SK-N-SH treated with all-trans-retinoic acid at 6 μM for 48 hours (cell line): ENCODE measurements around the gene EN2.

ENCODE experiments used
- ATAC-seq: fragments of 200-7000 bp; cut with Tn5 transposase; 3 replicates; pipeline ENCODE4 v1.9.1; 2020; ENCODE audit warnings: mild to moderate bottlenecking, moderate library complexity
- ARNTL ChIP-seq: fragments of 450-650 bp; formaldehyde crosslinking; IDR thresholded peaks from 2 replicates; pipeline ENCODE4 v1.5.0; 2020; ENCODE audit warnings: low read depth, mild to moderate bottlenecking, moderate library complexity, borderline replicate concordance
- BACH2 ChIP-seq: fragments of 250-450 bp; sonication (Bioruptor Pico); IDR thresholded peaks from 2 replicates; pipeline ENCODE4 v1.9.0; 2021; ENCODE audit warnings: mild to moderate bottlenecking, borderline replicate concordance
- CSDC2 ChIP-seq: fragments of 250-450 bp; sonication (Bioruptor Pico); IDR thresholded peaks from 2 replicates; pipeline ENCODE4 v1.5.0; 2020; ENCODE audit warnings: mild to moderate bottlenecking, moderate library complexity
- ESRRG ChIP-seq: fragments of 250-450 bp; sonication (Bioruptor Pico); IDR thresholded peaks from 2 replicates; pipeline ENCODE4 v1.6.1; 2021; ENCODE audit warnings: mild to moderate bottlenecking
- ISL1 ChIP-seq: fragments of 250-450 bp; sonication (Bioruptor Pico); IDR thresholded peaks from 2 replicates; pipeline ENCODE4 v2.1.2; 2022; ENCODE audit warnings: mild to moderate bottlenecking, moderate library complexity
- OSR1 ChIP-seq: fragments of 250-450 bp; sonication (Bioruptor Pico); IDR thresholded peaks from 2 replicates; pipeline ENCODE4 v1.8.0; 2022; ENCODE audit warnings: moderate library complexity, mild to moderate bottlenecking, inconsistent platforms
- PPARA ChIP-seq: fragments of 250-450 bp; sonication (Bioruptor Pico); IDR thresholded peaks from 2 replicates; pipeline ENCODE4 v1.5.0; 2020; ENCODE audit warnings: mild to moderate bottlenecking, borderline replicate concordance
- RARB ChIP-seq: fragments of 250-450 bp; sonication (Bioruptor Pico); IDR thresholded peaks from 2 replicates; pipeline ENCODE4 v1.8.0; 2021; ENCODE audit warnings: mild to moderate bottlenecking, moderate library complexity
- SNAI2 ChIP-seq: fragments of 250-450 bp; sonication (Bioruptor Pico); IDR thresholded peaks from 2 replicates; pipeline ENCODE4 v1.5.0; 2020; ENCODE audit warnings: mild to moderate bottlenecking, moderate library complexity
- TCF4 ChIP-seq: fragments of 250-450 bp; sonication (Bioruptor Pico); IDR thresholded peaks from 2 replicates; pipeline ENCODE4 v1.8.0; 2021; ENCODE audit warnings: mild to moderate bottlenecking, moderate library complexity, borderline replicate concordance
- TOX ChIP-seq: fragments of 250-450 bp; sonication (Bioruptor Pico); IDR thresholded peaks from 2 replicates; pipeline ENCODE4 v1.8.0; 2021; ENCODE audit warnings: mild to moderate bottlenecking, moderate library complexity, borderline replicate concordance
- ZC3H10 ChIP-seq: fragments of 250-450 bp; sonication (Bioruptor Pico); IDR thresholded peaks from 2 replicates; pipeline ENCODE4 v1.5.1; 2021; ENCODE audit warnings: mild to moderate bottlenecking, moderate library complexity
- ZFP3 ChIP-seq: fragments of 250-450 bp; sonication (Bioruptor Pico); IDR thresholded peaks from 2 replicates; pipeline ENCODE4 v1.5.0; 2020; ENCODE audit warnings: mild to moderate bottlenecking, moderate library complexity
- ZNF565 ChIP-seq: fragments of 450-650 bp; formaldehyde crosslinking; conservative IDR thresholded peaks from 2 replicates; pipeline ENCODE4 v1.5.0; 2020; ENCODE audit warnings: low read depth, mild to moderate bottlenecking, moderate library complexity
- ZNF70 ChIP-seq: fragments of 450-650 bp; formaldehyde crosslinking; IDR thresholded peaks from 2 replicates; pipeline ENCODE4 v1.5.0; 2020; ENCODE audit warnings: mild to moderate bottlenecking, moderate library complexity
- ZNF8 ChIP-seq: fragments of 450-650 bp; formaldehyde crosslinking; IDR thresholded peaks from 2 replicates; pipeline ENCODE4 v1.5.0; 2020; ENCODE audit warnings: mild to moderate bottlenecking, moderate library complexity
- TF ChIP-seq, protein P1 (sequence below): fragments of 250-450 bp; sonication (Bioruptor Pico); IDR thresholded peaks from 2 replicates; pipeline ENCODE4 v1.8.0; 2021; ENCODE audit warnings: low read depth, mild to moderate bottlenecking, moderate library complexity, borderline replicate concordance
- TF ChIP-seq, protein P2 (sequence below): fragments of 250-450 bp; sonication (Bioruptor Pico); IDR thresholded peaks from 2 replicates; pipeline ENCODE4 v1.5.1; 2021; ENCODE audit warnings: mild to moderate bottlenecking, moderate library complexity
- TF ChIP-seq, protein P3 (sequence below): fragments of 250-450 bp; sonication (Bioruptor Pico); IDR thresholded peaks from 2 replicates; pipeline ENCODE4 v1.5.0; 2020; ENCODE audit warnings: mild to moderate bottlenecking, moderate library complexity
- TF ChIP-seq, protein P4 (sequence below): fragments of 250-450 bp; sonication (Bioruptor Pico); IDR thresholded peaks from 2 replicates; pipeline ENCODE4 v1.8.0; 2020; ENCODE audit warnings: mild to moderate bottlenecking, moderate library complexity, borderline replicate concordance
- TF ChIP-seq, protein P5 (sequence below): fragments of 250-450 bp; sonication (Bioruptor Pico); IDR thresholded peaks from 2 replicates; pipeline ENCODE4 v1.5.1; 2020; ENCODE audit warnings: low read depth, mild to moderate bottlenecking, moderate library complexity

The EN2 gene

DNA sequence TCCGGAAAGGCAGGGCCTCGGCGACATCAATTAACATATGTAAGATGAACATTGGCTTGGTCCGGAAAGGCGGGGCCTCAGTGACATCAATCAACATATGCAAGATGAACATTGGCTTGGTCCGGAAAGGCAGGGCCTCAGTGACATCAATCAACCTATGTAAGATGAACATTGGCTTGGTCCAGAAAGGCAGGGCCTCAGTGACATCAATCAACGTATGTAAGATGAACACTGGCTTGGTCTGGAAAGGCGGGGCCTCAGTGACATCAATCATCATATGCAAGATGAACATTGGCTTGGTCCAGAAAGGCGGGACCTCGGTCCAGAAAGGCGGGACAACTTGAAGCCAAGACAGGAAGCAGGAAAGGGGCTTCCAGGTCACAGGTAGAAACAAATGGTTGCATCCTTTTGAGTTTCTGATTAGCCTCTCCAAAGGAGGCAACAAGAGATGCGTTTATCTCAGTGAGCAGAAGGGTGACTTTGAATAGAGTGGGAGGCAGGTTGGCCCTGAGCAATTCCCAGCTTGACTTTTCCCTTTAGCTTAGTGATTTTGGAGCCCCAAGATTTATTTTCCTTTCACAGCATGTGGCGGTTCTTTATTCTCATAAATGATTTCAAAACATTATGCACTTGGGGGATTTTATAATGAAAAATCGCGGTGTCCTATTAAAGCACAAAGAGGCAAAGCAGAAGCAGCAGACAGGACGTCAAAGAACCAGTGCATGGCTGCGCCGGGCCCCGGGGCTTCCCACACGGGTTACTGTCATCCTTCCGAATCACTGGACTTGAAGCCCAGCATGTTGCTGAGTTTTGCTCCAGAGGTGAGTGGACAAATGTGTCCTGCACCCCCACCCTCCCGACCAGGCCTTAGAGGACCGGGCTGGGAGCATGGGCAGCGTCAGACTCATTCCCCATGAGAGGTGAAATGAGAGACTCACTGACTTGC, 43.1 kb upstream of the EN2 start:
- ATAC-seq, result no peak
- TF ChIP-seq SNAI2 (CRISPR knock-in tag) (no peak), ZNF565 (CRISPR knock-in tag) (no peak), ARNTL (CRISPR knock-in tag) (no peak), BACH2 (CRISPR knock-in tag) (no peak), ZC3H10 (CRISPR knock-in tag) (no peak), RARB (no peak), PPARA (CRISPR knock-in tag) (no peak), ESRRG (CRISPR knock-in tag) (no peak), ISL1 (no peak), CSDC2 (CRISPR knock-in tag) (no peak), TOX (no peak), OSR1 (CRISPR knock-in tag) (no peak), ZNF8 (no peak), ZFP3 (CRISPR knock-in tag) (no peak), TCF4 (no peak)
- TF ChIP-seq, protein P1, sequence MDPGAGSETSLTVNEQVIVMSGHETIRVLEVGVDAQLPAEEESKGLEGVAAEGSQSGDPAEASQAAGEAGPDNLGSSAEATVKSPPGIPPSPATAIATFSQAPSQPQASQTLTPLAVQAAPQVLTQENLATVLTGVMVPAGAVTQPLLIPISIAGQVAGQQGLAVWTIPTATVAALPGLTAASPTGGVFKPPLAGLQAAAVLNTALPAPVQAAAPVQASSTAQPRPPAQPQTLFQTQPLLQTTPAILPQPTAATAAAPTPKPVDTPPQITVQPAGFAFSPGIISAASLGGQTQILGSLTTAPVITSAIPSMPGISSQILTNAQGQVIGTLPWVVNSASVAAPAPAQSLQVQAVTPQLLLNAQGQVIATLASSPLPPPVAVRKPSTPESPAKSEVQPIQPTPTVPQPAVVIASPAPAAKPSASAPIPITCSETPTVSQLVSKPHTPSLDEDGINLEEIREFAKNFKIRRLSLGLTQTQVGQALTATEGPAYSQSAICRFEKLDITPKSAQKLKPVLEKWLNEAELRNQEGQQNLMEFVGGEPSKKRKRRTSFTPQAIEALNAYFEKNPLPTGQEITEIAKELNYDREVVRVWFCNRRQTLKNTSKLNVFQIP, result no peak
- TF ChIP-seq, protein P2, sequence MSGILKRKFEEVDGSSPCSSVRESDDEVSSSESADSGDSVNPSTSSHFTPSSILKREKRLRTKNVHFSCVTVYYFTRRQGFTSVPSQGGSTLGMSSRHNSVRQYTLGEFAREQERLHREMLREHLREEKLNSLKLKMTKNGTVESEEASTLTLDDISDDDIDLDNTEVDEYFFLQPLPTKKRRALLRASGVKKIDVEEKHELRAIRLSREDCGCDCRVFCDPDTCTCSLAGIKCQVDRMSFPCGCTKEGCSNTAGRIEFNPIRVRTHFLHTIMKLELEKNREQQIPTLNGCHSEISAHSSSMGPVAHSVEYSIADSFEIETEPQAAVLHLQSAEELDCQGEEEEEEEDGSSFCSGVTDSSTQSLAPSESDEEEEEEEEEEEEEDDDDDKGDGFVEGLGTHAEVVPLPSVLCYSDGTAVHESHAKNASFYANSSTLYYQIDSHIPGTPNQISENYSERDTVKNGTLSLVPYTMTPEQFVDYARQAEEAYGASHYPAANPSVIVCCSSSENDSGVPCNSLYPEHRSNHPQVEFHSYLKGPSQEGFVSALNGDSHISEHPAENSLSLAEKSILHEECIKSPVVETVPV (CRISPR knock-in tag), result no peak
- TF ChIP-seq, protein P3, sequence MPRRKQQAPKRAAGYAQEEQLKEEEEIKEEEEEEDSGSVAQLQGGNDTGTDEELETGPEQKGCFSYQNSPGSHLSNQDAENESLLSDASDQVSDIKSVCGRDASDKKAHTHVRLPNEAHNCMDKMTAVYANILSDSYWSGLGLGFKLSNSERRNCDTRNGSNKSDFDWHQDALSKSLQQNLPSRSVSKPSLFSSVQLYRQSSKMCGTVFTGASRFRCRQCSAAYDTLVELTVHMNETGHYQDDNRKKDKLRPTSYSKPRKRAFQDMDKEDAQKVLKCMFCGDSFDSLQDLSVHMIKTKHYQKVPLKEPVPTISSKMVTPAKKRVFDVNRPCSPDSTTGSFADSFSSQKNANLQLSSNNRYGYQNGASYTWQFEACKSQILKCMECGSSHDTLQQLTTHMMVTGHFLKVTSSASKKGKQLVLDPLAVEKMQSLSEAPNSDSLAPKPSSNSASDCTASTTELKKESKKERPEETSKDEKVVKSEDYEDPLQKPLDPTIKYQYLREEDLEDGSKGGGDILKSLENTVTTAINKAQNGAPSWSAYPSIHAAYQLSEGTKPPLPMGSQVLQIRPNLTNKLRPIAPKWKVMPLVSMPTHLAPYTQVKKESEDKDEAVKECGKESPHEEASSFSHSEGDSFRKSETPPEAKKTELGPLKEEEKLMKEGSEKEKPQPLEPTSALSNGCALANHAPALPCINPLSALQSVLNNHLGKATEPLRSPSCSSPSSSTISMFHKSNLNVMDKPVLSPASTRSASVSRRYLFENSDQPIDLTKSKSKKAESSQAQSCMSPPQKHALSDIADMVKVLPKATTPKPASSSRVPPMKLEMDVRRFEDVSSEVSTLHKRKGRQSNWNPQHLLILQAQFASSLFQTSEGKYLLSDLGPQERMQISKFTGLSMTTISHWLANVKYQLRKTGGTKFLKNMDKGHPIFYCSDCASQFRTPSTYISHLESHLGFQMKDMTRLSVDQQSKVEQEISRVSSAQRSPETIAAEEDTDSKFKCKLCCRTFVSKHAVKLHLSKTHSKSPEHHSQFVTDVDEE (CRISPR knock-in tag), result no peak
- TF ChIP-seq, protein P4, sequence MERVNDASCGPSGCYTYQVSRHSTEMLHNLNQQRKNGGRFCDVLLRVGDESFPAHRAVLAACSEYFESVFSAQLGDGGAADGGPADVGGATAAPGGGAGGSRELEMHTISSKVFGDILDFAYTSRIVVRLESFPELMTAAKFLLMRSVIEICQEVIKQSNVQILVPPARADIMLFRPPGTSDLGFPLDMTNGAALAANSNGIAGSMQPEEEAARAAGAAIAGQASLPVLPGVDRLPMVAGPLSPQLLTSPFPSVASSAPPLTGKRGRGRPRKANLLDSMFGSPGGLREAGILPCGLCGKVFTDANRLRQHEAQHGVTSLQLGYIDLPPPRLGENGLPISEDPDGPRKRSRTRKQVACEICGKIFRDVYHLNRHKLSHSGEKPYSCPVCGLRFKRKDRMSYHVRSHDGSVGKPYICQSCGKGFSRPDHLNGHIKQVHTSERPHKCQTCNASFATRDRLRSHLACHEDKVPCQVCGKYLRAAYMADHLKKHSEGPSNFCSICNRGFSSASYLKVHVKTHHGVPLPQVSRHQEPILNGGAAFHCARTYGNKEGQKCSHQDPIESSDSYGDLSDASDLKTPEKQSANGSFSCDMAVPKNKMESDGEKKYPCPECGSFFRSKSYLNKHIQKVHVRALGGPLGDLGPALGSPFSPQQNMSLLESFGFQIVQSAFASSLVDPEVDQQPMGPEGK, result no peak
- TF ChIP-seq, protein P5, sequence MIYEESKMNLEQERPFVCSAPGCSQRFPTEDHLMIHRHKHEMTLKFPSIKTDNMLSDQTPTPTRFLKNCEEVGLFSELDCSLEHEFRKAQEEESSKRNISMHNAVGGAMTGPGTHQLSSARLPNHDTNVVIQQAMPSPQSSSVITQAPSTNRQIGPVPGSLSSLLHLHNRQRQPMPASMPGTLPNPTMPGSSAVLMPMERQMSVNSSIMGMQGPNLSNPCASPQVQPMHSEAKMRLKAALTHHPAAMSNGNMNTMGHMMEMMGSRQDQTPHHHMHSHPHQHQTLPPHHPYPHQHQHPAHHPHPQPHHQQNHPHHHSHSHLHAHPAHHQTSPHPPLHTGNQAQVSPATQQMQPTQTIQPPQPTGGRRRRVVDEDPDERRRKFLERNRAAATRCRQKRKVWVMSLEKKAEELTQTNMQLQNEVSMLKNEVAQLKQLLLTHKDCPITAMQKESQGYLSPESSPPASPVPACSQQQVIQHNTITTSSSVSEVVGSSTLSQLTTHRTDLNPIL, result no peak

DNA sequence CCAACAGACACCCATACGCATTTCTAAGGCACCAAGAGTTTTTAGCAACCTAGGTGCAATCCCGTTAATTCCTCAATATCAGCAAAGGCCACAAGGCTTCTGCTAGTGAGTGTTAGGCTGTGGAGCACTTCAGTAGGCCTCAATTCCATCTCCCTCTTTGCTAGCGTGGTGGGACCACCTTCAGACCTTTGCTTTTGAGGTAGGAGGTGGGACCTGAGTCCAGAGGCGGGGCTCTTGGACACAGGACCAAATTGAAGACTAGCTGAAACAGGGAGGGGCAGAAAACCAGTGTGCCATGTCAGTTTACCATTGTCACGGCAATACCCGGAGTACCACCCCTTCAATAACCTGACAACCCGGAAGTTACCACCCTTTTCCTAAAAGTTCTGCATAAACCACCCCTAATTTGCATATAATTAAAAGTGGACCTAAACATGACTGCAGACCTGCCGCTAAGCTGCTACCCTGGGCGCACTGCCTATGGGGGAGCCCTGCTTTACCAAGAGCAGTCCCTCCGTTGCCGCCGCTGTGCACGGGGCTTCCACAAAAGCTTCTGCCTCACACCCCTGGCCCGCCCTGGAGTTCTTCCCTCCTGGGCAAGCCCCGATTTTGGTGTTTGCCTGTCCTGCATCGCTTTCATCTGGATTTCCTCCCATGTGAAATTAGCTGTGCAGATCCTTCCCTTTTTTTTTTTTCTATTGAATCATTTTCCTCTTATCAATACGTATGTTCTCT, 41.1 kb upstream of the EN2 start:
- no peak for TF ChIP-seq CSDC2 (CRISPR knock-in tag)
- no peak for TF ChIP-seq ESRRG (CRISPR knock-in tag)
- no peak for ATAC-seq

DNA sequence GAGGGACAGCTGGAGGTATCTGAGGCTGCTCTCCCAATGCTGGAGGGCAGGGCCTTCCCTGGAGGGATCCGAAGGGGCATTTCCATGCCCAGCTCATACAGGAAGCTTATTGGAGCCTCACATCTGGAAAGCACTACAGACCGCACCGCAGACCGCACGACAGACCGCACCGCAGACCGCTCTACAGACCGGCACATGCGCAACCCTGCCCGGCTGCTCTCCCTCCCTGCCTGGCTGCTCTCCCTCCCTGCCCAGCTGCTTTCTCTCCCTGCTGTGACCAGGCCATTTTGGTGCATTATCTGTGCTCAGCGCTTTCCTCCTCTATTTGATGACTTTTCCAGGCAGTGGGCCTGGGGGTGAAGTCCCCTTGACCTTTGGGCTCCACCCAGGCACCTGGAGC, 39.6 kb upstream of the EN2 start:
- no peak for ATAC-seq
- TF ChIP-seq CSDC2 (CRISPR knock-in tag) (no peak), ISL1 (no peak), OSR1 (CRISPR knock-in tag) (no peak), ZNF70 (CRISPR knock-in tag) (no peak)
- TF ChIP-seq, protein P5, result no peak
- TF ChIP-seq, protein P1, result no peak
- TF ChIP-seq, protein P3 (CRISPR knock-in tag), result no peak
